H1 (cell line): ENCODE measurements around the gene NOS1AP. TPM values are rescaled to one million over a fixed set of nuclear protein-coding genes. Genes with fewer than 3 reads are reported as not detected.

ENCODE experiments used
- JUN ChIP-seq: IDR thresholded peaks from 2 replicates; pipeline ENCODE4 v1.6.1; 2011; ENCODE audit warnings: low read depth, mild to moderate bottlenecking, improper control_type of control experiment, low read length
- KDM1A ChIP-seq: fragments of 200-600, 300-600 bp; sonication (generic); IDR thresholded peaks from 2 replicates; pipeline ENCODE4 v1.7.1; 2016; ENCODE audit warnings: mild to moderate bottlenecking, low read length, borderline replicate concordance
- polyA plus RNA-seq, 7 experiments: library from polyadenylated mRNA; depleted of rRNA in 3 of 7; stranded (reverse) in 5 of 7; unstranded in 2 of 7; fragments of >200 nt in 5 of 7; fragments of 200-250 nt in 2 of 7; gene quantifications; 1 replicate in 5 of 7; 2 replicates in 1 of 7; 4 replicates in 1 of 7; pipeline versions ENCODE4 v1.2.1 to v1.2.3, GENCODE V29; 2011 to 2013; ENCODE audit warnings: missing spikeins in 2 of 7, mixed read lengths in 2 of 7
- total RNA-seq: library from RNA; stranded (reverse); fragmentation: NEBNext Ultra II Directional; extraction: Animal tissue kit (Norgen Biotek cat#: 25700); gene quantifications from 2 replicates; pipeline ENCODE4 v1.2.1, GENCODE V29; 2021
- TF ChIP-seq, protein P1 (sequence below): IDR thresholded peaks from 2 replicates; pipeline ENCODE4 v1.6.1; 2012; ENCODE audit warnings: low read length, inconsistent platforms
- TF ChIP-seq, protein P2 (sequence below): IDR thresholded peaks from 2 replicates; pipeline ENCODE4 v1.6.1; 2012; ENCODE audit warnings: inconsistent platforms

Gene NOS1AP
- total and polyA plus RNA-seq, 2 of the 8 experiments (the other 6 are each of a cell fraction or from before 2014, with no cell fraction given) = 2.4 to 12.1 TPM

DNA sequence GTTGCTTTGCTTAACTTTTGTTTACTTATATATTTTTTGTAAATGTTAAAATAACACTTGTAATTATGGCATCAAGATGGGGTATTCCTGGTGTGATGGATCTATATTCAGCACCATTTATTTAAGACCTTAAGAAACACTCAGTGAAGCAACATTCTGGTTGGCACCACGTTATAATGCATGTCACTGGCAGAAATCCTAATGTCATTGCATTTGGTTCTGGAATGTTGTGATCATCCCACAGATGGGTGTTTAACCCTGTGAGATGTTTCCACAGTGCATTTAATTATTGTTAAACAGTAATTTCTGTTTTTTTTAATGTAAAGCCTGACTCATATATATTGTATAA lies 116.5 kb downstream of the NOS1AP start (continued):
- no peak for TF ChIP-seq JUN
- TF ChIP-seq, protein P1, sequence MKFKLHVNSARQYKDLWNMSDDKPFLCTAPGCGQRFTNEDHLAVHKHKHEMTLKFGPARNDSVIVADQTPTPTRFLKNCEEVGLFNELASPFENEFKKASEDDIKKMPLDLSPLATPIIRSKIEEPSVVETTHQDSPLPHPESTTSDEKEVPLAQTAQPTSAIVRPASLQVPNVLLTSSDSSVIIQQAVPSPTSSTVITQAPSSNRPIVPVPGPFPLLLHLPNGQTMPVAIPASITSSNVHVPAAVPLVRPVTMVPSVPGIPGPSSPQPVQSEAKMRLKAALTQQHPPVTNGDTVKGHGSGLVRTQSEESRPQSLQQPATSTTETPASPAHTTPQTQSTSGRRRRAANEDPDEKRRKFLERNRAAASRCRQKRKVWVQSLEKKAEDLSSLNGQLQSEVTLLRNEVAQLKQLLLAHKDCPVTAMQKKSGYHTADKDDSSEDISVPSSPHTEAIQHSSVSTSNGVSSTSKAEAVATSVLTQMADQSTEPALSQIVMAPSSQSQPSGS = no peak
- TF ChIP-seq KDM1A = no peak
- TF ChIP-seq, protein P2, sequence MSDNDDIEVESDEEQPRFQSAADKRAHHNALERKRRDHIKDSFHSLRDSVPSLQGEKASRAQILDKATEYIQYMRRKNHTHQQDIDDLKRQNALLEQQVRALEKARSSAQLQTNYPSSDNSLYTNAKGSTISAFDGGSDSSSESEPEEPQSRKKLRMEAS = no peak
